Lower leg skin (tissue), 4 donors: ENCODE results near the gene IMP4. TPM values are rescaled to one million over a fixed set of nuclear protein-coding genes. Genes with fewer than 3 reads are reported as not detected.
"Not testable (repeated sequence)": the region's sequence is repeated elsewhere in the genome, so short reads cannot be mapped to it uniquely, and the experiment has no call there.

ENCODE experiments used
- DNase-seq, 2 donors: peaks; one replicate each; pipeline ENCODE4 v3.0.0-alpha.2; 2019; ENCODE audit warnings: low spot score in 2 of 2
- H3K4me3 ChIP-seq: fragments of 200-600 bp; sonication (generic); 2 replicates; pipeline ENCODE4 v1.5.1; 2017; ENCODE audit warnings: mild to moderate bottlenecking, low read depth; ENCODE audit not compliant: poor library complexity, severe bottlenecking
- POLR2A ChIP-seq, 2 donors: fragments of 450-650 bp; IDR thresholded peaks; one replicate each; pipeline ENCODE4 v1.6.1; 2016 to 2017; ENCODE audit warnings: antibody characterized with exemption in 2 of 2, mild to moderate bottlenecking in 1 of 2, moderate library complexity in 1 of 2
- WGBS, 2 donors: methylation state at CpG; one replicate each; pipeline ENCODE4 v1.1.5; 2018; 5-methylcytosine and 5-hydroxymethylcytosine counted together
- intact Hi-C: fragments of 100-400 bp; cut with DNase I; formaldehyde crosslinking; loops from one replicate; pipeline ENCODE4 v1.15.0; 2023; ENCODE audit warnings: low total_unique reads
- total RNA-seq, 4 donors: library from RNA; depleted of rRNA; stranded (reverse); fragments of >200 nt; gene quantifications; one replicate each; pipeline ENCODE4 v1.1.0, GENCODE V29; 2016
- TF ChIP-seq, protein P1 (sequence below), 3 donors: fragments of 450-650 bp; IDR thresholded peaks; one replicate each; pipeline ENCODE4 v1.5.1; 2016; ENCODE audit warnings: antibody characterized with exemption in 3 of 3, mild to moderate bottlenecking in 3 of 3, moderate library complexity in 2 of 3

IMP4 gene
- total RNA-seq, 4 donors from 2014 or later: 84.8 to 98.1 (median 97.0) TPM

- WGBS, 2 donors: 87 to 94% methylated on average over 3 of the region's 3 CpGs
- H3K4me3 ChIP-seq: no peak overlapping the region
- TF ChIP-seq, protein P1, sequence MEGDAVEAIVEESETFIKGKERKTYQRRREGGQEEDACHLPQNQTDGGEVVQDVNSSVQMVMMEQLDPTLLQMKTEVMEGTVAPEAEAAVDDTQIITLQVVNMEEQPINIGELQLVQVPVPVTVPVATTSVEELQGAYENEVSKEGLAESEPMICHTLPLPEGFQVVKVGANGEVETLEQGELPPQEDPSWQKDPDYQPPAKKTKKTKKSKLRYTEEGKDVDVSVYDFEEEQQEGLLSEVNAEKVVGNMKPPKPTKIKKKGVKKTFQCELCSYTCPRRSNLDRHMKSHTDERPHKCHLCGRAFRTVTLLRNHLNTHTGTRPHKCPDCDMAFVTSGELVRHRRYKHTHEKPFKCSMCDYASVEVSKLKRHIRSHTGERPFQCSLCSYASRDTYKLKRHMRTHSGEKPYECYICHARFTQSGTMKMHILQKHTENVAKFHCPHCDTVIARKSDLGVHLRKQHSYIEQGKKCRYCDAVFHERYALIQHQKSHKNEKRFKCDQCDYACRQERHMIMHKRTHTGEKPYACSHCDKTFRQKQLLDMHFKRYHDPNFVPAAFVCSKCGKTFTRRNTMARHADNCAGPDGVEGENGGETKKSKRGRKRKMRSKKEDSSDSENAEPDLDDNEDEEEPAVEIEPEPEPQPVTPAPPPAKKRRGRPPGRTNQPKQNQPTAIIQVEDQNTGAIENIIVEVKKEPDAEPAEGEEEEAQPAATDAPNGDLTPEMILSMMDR (IDR thresholded peaks at IDR 0.05): no peak
- no peak for TF ChIP-seq POLR2A (IDR thresholded peaks at IDR 0.05)
- DNase-seq: no peak
- intact Hi-C loops: no loop called here
Observed at GRCh38 chr2:130319536-130319935, 23.2 kb upstream of the IMP4 start.

DNA sequence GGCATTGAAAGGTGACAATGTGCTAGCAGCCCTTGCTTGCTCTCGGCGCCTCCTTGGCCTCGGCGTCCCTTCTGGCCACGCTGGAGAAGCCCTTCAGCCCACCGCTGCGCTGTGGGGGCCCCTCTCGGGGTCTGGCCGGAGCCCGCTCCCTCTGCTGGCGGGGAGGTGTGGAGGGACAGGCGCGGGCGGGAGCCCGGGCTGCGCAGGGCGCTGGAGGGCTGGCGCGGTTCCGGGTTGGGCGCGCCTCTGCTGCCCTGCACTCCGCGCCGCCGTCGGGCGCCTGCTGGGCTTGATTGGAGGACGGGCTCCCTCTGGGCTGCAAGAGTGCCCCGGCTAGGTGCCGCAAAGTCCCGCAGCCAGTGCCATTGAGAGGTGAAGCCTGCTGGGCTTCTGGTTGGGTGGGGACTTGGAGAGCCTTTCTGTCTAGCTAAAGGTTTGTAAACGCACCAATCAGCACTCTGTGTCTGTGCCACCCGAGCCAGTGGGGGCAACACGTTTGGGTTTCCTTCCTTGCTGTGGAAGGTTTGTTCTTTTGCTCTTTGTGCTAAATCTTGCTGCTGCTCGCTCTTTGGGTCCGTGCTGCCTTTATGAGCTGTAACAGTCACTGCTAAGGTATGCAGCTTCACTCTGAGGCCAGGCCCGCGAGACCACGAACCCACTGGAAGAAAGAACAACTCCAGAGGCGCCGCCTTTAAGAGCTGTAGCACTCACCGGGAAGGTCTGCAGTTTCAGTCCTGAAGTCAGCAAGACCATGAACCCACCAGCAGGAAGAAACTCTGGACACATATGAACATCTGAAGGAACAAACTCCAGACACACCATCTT, 14.8 kb upstream of the IMP4 start:
- intact Hi-C loops: no loop called here
- TF ChIP-seq, protein P1 (IDR thresholded peaks at IDR 0.05): no peak
- no peak for TF ChIP-seq POLR2A (IDR thresholded peaks at IDR 0.05)
- H3K4me3 ChIP-seq: no peak overlapping the region
- WGBS, 2 donors: 57 to 76% methylated on average over 17 to 43 of the region's 43 CpGs
- no peak for DNase-seq

GRCh38 chr2:130328710-130329109, 14.0 kb upstream of the IMP4 start:
- intact Hi-C loops: no loop called here
- 20 to 24% methylated on average over 2 of the region's 2 CpGs for WGBS, 2 donors
- DNase-seq: no peak
- no peak overlapping the region for H3K4me3 ChIP-seq
- TF ChIP-seq POLR2A (IDR thresholded peaks at IDR 0.05): no peak
- TF ChIP-seq, protein P1 (IDR thresholded peaks at IDR 0.05): no peak

GRCh38 chr2:130332271-130333073, 10.2 kb upstream of the IMP4 start:
- intact Hi-C loops: no loop called here
- H3K4me3 ChIP-seq: no peak overlapping the region
- peak; percentile 46 to 93 for DNase-seq
- TF ChIP-seq, protein P1 (IDR thresholded peaks at IDR 0.05): peak in 1 of 3 donors; percentile 49
- TF ChIP-seq POLR2A (IDR thresholded peaks at IDR 0.05): no peak
- WGBS, 2 donors: 22 to 23% methylated on average over 29 of the region's 29 CpGs

GRCh38 chr2:130333253-130333652, 9.4 kb upstream of the IMP4 start:
- intact Hi-C loops, H3K4me3 ChIP-seq, DNase-seq: not testable (repeated sequence)
- 84 to 93% methylated on average over 8 of the region's 8 CpGs for WGBS, 2 donors

- intact Hi-C loops: no loop called here
- DNase-seq: no peak
- TF ChIP-seq POLR2A (IDR thresholded peaks at IDR 0.05): no peak
- TF ChIP-seq, protein P1 (IDR thresholded peaks at IDR 0.05): no peak
- WGBS, 2 donors: 63 to 72% methylated on average over 6 of the region's 6 CpGs
- H3K4me3 ChIP-seq: no peak overlapping the region
Observed at GRCh38 chr2:130334026-130334425, 8.7 kb upstream of the IMP4 start.
